GM18870 (cell line): ENCODE results near the gene MOCOS.
"Not testable (repeated sequence)": the region's sequence is repeated elsewhere in the genome, so short reads cannot be mapped to it uniquely, and the experiment has no call there.

Experiments used
- ATAC-seq: cut with Tn5 transposase; IDR thresholded peaks from one replicate; pipeline ENCODE4 v1.9.1; 2021; ENCODE audit warnings: moderate library complexity; ENCODE audit not compliant: unreplicated experiment

MOCOS gene, protein sequence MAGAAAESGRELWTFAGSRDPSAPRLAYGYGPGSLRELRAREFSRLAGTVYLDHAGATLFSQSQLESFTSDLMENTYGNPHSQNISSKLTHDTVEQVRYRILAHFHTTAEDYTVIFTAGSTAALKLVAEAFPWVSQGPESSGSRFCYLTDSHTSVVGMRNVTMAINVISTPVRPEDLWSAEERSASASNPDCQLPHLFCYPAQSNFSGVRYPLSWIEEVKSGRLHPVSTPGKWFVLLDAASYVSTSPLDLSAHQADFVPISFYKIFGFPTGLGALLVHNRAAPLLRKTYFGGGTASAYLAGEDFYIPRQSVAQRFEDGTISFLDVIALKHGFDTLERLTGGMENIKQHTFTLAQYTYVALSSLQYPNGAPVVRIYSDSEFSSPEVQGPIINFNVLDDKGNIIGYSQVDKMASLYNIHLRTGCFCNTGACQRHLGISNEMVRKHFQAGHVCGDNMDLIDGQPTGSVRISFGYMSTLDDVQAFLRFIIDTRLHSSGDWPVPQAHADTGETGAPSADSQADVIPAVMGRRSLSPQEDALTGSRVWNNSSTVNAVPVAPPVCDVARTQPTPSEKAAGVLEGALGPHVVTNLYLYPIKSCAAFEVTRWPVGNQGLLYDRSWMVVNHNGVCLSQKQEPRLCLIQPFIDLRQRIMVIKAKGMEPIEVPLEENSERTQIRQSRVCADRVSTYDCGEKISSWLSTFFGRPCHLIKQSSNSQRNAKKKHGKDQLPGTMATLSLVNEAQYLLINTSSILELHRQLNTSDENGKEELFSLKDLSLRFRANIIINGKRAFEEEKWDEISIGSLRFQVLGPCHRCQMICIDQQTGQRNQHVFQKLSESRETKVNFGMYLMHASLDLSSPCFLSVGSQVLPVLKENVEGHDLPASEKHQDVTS

DNA sequence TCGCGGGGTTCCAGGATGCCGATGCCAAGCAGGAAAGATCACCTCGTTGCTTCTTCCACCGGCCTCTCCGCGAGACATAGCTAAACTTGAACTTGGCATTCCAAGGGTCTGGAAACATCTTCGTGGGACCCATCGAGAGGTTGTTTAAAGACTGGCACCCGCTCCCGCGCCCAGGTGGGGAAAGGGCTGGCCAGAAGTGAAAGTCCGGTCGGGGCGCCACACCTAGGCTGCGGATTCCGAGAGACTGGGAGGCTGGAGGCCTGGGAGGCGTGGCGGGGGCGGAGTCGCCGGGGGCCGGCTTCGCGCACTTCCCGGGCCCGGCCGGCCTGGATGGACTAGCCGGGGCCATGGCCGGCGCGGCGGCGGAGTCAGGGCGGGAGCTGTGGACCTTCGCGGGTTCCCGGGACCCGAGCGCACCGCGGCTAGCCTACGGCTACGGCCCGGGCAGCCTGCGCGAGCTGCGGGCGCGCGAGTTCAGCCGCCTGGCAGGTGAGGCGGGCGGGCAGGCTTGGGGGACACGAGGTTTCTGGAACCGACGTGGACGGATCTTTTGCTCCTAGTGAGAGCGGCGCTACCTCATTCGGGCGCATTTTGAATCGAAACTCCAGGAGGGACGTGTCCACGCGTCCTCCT lies at the start of gene MOCOS:
TSS of gene MOCOS (plus strand) at position 305 of the 633 bp plus-strand sequence. CDS start at position 348, 43 bp downstream.
- ATAC-seq, result no peak

DNA sequence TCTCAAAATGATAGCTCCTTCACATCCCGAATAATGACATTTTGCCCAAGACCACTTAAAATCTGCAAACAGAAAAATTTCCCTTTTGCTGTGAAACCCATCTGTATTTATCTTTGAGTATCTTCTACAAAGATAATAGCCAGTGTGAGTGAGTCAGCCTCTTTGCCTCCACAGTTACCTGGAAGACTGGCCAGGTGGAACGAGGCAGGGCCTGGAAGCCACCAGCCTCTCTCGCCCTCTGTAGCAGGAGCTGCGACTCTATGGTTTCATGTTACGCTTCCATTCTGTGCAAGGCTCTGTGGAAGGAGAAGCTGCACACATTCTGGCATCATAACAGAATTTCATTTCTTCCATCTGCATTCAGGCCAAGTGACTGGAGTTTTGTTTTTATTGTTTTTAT lies 48.1 kb upstream of the MOCOS start:
- ATAC-seq, result no peak

DNA sequence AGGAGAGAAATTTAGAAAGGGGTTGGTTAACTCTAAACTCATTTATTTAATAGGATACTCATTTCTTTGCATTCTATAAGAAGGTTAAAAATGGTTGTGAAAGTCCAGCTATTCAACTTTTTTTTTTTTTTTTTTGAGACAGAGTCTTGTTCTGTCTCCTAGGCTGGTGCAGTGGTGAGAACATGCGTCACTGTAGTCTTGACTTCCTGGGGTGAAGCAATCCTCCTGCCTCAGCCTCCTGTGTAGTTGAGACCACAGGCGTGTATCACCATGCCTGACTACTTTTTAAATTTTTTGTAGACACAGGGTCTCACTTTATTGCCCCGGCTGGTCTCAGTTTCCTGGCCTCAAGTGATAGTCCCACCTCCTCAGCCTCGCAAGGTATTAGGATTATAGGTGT lies 45.7 kb upstream of the MOCOS start:
- no peak for ATAC-seq

DNA sequence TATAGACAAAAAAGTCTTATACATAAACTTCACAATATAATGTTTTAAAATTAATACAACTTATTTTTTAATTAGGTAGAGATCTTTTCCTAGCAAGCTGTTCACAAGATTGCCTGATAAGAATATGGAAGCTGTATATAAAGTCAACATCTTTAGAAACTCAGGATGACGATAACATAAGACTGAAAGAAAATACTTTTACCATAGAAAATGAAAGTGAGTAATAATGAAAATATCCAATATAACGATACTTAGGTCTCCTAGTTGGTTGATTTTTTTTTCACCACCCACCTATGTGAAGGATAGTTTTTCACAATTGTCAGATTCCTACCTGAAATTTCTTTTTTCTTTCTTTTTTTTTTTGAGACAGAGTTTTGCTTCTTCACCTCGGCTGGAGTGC lies 44.5 kb upstream of the MOCOS start:
- no peak for ATAC-seq

DNA sequence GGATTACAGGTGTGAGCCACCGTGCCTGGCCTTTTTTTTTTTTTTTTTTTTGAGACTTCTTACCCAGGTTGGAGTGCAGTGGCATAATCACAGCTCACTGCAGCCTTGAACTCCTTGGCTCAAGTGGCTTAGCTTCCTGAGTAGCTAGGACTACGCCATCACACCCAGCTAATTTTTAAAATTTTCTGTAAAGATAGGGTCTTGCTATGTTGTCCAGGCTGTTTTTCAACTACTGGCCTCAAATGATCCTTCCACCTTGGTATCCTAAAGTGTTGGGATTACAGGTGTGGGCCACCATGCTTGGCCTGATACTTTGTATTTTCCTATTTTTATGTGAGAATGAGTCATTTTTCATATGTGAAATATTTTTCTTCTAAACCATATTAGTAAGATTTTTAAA lies 43.9 kb upstream of the MOCOS start:
- ATAC-seq, result no peak

DNA sequence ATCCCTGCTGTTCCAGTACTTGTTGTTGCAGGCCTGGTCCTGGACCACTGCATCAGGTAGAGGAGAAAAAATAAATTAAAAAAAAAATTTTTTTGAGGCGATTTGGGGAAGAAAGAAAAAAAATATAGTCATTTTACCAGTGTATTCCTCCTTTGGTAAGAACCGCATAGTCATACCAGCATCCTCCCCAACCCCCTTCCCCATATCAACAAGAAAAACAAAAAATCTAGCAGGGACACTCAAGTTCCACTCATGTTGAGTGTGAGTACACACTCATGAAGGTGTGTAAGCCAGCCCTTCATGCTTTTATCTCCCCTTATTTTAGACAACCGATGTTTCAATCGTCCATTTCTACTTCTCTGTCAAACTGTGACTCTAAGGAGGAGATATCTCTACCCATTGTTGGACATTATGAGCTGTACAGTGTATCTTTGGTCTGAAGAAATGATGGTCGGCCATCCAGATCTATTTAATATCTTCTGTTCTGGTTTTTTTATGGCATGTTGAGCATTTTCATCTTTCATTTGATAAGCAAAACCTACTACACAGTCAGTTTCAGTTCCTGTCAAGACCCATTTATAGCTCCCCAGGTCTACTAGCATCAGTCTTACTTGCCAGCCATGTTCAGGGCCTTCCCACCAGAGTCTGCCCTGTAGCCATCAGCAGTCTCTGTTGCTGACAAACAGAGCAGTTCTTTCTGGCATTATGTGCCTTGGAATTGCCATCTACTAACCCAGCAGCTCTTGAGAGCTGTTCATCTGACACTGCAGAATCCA lies 37.6 kb upstream of the MOCOS start:
- ATAC-seq, result peak; percentile 86

DNA sequence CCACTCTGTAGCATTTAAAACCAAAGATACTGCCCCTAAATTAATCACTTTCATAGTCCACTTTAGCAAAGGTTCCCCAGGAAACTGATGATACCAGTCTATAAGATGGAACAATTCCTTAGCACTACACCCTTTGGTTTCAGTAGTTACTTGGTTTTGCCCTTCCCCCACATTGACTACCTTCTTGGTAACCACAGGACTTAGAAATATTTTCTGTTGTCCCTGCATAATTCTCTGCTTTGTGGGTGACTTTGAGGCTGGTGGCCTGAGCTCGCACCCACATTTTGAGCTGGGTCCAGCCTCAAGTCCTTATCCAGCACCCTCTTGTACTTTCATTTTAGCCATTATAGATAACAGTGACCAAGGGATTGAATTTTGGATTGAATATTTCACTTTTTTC lies 34.5 kb upstream of the MOCOS start:
- ATAC-seq, result no peak

DNA sequence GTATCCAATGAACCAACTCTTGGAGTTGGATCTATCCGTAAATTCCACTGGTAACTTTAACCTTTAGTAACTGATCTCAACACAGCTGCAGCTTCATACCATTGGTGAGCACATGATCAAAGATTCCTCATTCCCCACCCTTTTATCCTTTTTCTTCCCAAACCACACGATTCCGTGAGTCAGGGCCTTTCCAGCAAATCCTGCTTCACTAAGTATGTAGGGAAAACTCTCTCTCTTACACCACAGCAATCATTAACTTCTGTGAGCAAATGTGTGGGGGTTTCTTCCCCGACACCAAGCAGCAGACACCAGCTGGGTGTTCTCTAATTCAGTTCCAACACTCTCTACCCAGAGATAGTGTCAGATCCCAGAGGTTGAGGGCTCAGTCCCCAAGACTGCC lies 34.1 kb upstream of the MOCOS start:
- no peak for ATAC-seq

DNA sequence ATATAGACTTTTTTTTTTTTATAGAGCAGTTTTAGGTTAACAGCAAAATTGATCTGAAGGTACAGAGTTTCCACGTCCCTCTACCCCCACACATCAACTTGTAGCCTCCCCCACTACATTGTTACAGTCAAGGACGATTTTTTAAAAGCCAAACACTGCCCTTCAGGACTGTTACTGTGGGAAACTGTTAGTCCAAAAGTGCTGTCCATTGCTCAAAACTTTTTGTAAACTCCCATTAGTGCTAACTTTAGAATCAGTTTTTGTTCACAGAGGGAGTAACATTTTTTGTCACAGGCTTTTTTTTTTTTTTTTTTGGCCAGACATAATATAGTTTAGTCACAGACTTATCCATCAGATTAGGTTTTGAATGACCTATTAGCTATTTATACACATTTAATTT lies 33.5 kb upstream of the MOCOS start:
- ATAC-seq, result no peak

DNA sequence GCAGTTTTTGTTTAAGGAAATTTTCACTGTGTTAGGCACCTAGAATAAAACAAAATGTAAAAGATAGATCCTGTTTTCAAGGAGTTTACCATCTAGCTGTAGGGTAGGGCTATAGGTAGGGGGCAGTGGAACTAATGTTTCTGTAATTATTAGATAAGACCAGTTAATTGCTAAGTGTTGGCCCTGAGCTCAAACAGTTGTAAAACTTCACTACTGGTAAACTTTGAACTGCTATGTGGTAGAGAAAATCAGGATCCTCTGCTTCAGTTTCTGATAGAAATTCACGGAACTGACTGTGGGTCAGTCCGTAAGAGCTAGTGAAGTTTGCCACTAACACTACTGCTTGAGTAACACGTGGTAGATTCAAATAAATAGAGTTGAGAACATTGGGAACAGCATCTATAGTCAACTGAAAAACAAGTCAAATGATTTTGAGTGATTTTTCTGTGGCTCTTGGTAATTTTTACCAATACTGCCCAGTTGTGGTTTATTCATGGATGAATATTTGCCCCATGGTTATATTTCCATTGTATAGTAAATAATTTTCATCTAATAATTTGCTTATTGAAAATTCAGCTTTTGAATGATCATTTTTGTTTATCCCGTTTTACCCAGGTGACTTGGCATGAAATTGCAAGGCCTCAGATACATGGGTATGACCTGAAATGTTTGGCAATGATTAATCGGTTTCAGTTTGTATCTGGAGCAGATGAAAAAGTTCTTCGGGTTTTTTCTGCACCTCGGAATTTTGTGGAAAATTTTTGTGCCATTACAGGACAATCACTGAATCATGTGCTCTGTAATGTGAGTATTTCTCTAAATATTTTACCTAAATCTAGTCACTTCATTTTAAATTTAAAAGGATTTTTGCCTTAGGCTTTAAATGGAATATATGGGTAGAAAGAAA lies 31.2 kb upstream of the MOCOS start:
- ATAC-seq, result no peak

DNA sequence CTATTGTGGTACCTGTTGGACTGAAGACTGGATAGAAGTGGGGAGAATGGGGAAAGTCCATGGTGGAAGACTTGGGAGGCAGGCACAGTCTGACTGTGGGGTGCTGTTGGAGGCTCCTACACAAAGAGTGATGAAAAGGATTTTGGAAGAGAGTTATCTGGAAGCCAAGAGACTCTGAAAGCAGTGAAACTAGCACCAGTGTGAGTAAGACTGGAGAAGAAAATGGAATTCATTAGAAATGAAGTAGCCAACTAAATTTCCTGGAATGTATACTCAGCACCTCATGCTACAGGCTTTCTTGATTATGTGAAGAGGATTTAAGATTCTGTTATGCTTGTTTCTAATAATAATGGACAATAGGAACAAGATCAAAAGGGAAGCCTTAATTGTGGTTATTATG lies 29.9 kb upstream of the MOCOS start:
- no peak for ATAC-seq

DNA sequence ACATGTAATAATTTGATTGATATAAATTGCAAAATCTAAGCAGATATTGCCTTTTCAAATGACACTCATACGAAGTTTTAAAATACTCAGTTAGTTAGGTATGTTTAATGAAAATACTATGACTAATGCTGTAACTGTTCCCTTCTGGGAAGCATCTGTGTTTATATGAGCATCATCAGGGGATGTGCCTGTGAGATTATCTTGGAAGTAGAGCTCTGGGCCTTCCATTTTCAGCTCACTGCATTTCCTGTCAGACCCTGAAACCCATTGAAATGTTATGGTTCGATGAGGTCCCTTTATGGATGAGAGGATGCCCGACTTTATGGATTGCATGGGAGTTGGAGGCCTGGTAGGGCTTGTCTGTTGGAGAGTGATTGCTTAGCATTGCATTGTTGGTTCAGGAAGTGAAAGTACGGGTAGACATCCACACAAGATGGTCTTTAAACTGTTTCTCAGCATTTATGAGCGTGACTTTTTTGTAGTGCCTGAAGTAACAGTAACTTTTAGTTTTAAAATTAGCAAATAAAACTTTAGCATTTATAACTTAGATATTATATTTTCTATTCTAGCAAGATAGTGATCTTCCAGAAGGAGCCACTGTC lies 28.9 kb upstream of the MOCOS start:
- no peak for ATAC-seq

DNA sequence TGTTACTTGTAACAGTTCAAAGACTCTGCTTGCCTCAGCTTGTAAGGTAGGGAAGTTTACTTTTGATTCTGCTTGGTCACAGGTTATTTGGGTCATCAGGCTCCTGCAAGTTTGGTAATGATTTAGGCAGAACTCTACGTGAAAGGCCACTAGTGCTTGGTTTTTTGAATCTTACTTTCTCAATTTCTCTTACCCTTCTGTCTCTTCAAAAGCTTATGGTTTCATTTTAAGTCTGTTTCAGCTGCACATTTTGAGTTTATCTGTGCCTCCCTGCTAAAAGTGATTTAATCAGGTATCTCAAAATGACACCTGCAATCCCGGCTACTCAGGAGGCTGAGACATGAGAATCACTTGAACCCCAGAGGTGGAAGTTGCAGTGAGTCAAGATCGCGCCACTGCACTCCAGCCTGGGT lies 26.3 kb upstream of the MOCOS start:
- no peak for ATAC-seq

DNA sequence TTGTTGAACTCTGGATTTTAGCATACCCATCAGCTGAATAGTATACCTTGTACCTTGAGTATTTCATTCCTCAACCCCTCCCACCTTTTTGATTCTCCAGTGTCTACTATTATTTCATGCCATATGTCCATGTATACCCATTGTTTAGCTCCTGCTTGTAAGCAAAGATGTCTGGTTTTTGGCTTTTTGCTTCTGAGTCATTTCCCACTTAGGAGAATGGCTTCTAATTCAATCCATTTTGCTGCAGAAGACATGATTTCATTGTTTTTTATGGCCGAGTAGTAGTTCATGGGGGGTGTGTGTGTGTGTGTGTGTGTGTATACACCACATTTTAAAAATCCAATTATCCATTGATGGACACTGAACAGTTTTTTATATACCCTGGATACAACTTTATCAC lies 24.3 kb upstream of the MOCOS start:
- no peak for ATAC-seq

DNA sequence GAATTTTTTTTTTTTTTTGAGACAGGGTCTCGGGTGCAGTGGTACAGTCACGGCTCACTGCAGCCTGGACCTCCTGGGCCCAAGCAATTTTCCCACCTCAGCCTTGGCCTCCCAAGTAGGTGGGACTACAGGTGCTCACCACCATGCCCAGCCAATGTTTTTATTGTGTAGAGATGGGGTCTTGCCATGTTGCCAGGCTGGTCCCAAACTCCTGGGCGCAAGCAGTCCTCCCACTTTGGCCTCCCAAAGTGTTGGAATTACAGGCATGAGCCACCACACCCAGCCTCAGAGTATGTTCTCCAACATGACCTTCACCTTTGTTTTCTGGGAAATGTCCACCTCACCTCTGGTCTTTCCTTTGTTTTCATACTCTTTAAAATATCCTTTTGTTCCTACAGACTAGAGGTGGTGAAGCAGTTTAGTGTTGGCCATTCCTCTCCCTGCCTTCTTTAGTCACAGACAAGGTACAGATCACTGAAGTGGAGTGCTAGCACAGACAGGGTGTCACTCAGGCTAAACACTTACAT lies 19.5 kb upstream of the MOCOS start:
- ATAC-seq, result no peak

DNA sequence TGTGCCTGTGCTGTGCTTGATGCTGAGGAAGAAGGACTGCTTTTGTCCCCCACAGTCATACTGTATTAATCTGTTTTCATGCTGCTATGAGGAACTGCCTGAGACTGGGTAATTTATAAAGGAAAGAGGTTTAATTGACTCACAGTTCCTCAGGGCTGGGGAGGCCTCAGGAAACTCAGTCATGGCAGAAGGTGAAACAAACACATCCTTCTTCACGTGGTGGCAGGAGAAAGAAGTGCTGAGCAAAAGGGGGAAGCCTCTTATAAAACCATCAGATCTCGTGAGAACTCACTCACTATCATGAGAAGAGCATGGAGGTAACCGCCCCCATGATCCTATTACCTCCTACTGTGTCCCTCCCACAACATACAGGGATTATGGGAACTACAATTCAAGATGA lies 19.0 kb upstream of the MOCOS start:
- not testable (repeated sequence) for ATAC-seq

DNA sequence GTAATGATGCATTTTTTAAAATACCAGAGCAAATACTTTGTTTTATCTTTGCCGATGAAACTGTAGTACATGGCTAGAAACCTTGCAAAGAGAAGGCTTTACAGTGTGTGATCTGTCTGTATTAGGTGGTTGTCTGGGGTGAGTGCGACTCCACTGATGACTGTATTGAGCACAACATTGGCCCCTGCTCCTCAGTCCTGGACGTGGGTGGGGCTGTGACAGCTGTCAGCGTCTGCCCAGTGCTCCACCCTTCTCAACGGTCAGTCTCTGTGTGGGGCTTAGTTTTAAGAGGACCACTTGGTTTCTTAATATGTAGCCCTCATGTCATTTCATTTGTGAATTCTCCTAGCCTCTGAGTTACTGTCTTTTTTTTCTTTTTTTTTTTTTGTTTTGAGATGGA lies 17.4 kb upstream of the MOCOS start:
- no peak for ATAC-seq

DNA sequence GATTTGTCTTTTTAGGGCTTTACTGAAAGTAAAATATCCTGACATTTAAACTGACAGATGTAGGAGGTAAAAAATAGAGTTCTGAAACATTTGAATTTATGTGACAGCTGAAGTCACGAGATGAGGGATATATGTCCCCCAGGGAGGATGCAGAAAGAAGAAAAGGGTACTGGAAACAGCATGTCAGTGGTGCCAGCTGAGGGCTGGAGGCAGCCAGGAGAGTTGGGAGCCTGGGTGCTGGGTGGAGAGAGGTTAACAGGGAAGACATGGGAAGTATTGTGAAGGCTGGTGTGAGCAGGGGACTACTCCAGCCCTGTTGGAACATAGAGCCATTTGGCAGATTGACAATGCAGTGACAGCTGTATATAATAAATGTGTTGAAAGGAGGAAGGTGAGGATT lies 11.8 kb upstream of the MOCOS start:
- no peak for ATAC-seq

DNA sequence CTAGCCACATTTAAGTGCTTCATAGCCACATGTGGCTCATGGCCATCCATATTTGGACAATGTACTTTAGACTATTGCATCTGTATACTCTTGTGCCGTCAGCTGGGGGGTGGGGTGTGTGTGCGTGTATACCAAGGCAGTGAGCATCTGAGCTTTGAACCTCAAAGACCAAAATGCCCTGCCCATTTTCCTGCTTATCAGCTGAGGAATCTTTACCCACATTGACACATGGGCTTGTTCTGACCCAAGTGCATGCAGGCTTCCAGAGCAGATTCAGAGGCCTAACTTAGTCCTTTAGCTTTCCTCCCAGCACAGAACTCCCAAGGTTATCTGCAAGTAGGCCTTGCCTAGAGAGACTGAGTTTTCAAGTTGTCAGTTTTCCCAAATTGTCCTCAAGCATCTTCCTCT lies 11.1 kb upstream of the MOCOS start:
- ATAC-seq, result no peak
